ENCODE results near the gene LSAMP.

The LSAMP gene

GRCh38 chr3:116032176-116032575, 413.1 kb downstream of the LSAMP start:
- no peak for TF ChIP-seq CTCF (IDR thresholded peaks at IDR 0.05; ENCODE audit: low read depth, low read length, missing control alignments)
- no peak overlapping the region for H3K4me3 ChIP-seq (ENCODE audit: low read depth, low read length)
- in situ Hi-C loops (cut with HindIII; ENCODE audit: low sequenced_read_pairs): no loop called here
- DNase-seq (ENCODE audit: low read depth): no peak

GRCh38 chr3:116030131-116030850, 415.0 kb downstream of the LSAMP start:
- no peak overlapping the region for H3K4me3 ChIP-seq (ENCODE audit: low read depth, low read length)
- in situ Hi-C loops (cut with HindIII; ENCODE audit: low sequenced_read_pairs): no loop called here
- no peak for TF ChIP-seq CTCF (IDR thresholded peaks at IDR 0.05; ENCODE audit: low read depth, low read length, missing control alignments)
- no peak for DNase-seq (ENCODE audit: low read depth)

GRCh38 chr3:116029266-116029665, 416.0 kb downstream of the LSAMP start:
- no peak overlapping the region for H3K4me3 ChIP-seq (ENCODE audit: low read depth, low read length)
- no peak for TF ChIP-seq CTCF (IDR thresholded peaks at IDR 0.05; ENCODE audit: low read depth, low read length, missing control alignments)
- DNase-seq (ENCODE audit: low read depth): no peak
- in situ Hi-C loops (cut with HindIII; ENCODE audit: low sequenced_read_pairs): no loop called here

GRCh38 chr3:116028157-116028556, 417.1 kb downstream of the LSAMP start:
- H3K4me3 ChIP-seq (ENCODE audit: low read depth, low read length): no peak overlapping the region
- DNase-seq (ENCODE audit: low read depth): no peak
- in situ Hi-C loops (cut with HindIII; ENCODE audit: low sequenced_read_pairs): no loop called here
- no peak for TF ChIP-seq CTCF (IDR thresholded peaks at IDR 0.05; ENCODE audit: low read depth, low read length, missing control alignments)

GRCh38 chr3:116020989-116021388, 424.3 kb downstream of the LSAMP start:
- in situ Hi-C loops (cut with HindIII; ENCODE audit: low sequenced_read_pairs): no loop called here
- no peak for DNase-seq (ENCODE audit: low read depth)
- TF ChIP-seq CTCF (IDR thresholded peaks at IDR 0.05; ENCODE audit: low read depth, low read length, missing control alignments): no peak
- H3K4me3 ChIP-seq (ENCODE audit: low read depth, low read length): no peak overlapping the region

- no peak for DNase-seq (ENCODE audit: low read depth)
- in situ Hi-C loops (cut with HindIII; ENCODE audit: low sequenced_read_pairs): no loop called here
- no peak for TF ChIP-seq CTCF (IDR thresholded peaks at IDR 0.05; ENCODE audit: low read depth, low read length, missing control alignments)
- H3K4me3 ChIP-seq (ENCODE audit: low read depth, low read length): no peak overlapping the region
Measured at GRCh38 chr3:116020495-116020894, 424.8 kb downstream of the LSAMP start.
